Stimulated activated naive CD8-positive, alpha-beta T cell treated with anti-CD3 and anti-CD28 coated beads, Interleukin-15, amount 100 ng/mL, for 72 hours (primary cell): ENCODE measurements around the gene ATMIN.

ENCODE experiments used
- ATAC-seq: fragments of 150-1000 bp; cut with Tn5 transposase; 2 replicates; pipeline ENCODE4 v1.10.0; 2021; ENCODE audit warnings: mild to moderate bottlenecking, moderate library complexity
- DNase-seq, 2 donors: peaks; one replicate each; pipeline ENCODE4 v3.0.0; 2021 to 2022
- H3K27ac Mint-ChIP-seq, 2 donors: one replicate each; pipeline ENCODE4 v1.8.0; 2022; ENCODE audit warnings: mild to moderate bottlenecking in 2 of 2, mixed read lengths in 2 of 2, moderate library complexity in 2 of 2
- H3K27me3 Mint-ChIP-seq: one replicate; pipeline ENCODE4 v1.8.0; 2022; ENCODE audit warnings: mixed read lengths
- H3K4me1 Mint-ChIP-seq: one replicate; pipeline ENCODE4 v1.8.0; 2022; ENCODE audit warnings: mild to moderate bottlenecking, mixed read lengths
- H3K4me3 Mint-ChIP-seq, 2 donors: one replicate each; pipeline ENCODE4 v1.8.0; 2022; ENCODE audit warnings: mild to moderate bottlenecking in 2 of 2, mixed read lengths in 2 of 2, moderate library complexity in 1 of 2
- H3K9me3 Mint-ChIP-seq, 2 donors: one replicate each; pipeline ENCODE4 v1.8.0; 2022; ENCODE audit warnings: mixed read lengths in 2 of 2

The ATMIN gene

GRCh38 chr16:81001330-81001729 is 34.3 kb upstream of the ATMIN start:
- peaks cover 89% of the 10 kb centered on the region for H3K4me1 Mint-ChIP-seq
- H3K9me3 Mint-ChIP-seq: peaks cover 0 to 11% of the 10 kb centered on the region in 2 donors
- no peak overlapping the region for H3K4me3 Mint-ChIP-seq
- no peak overlapping the region for H3K27ac Mint-ChIP-seq
- DNase-seq (no peak), ATAC-seq (no peak)
- H3K27me3 Mint-ChIP-seq: no peaks in the 10 kb centered on the region

GRCh38 chr16:81003064-81003463 is 32.6 kb upstream of the ATMIN start:
- Mint-ChIP-seq H3K4me1 (peaks cover 77% of the 10 kb centered on the region), H3K4me3 (peak overlapping the region; percentile 96 to 97), H3K27ac (peak overlapping the region; percentile 19 to 89), H3K9me3 (peaks cover 0 to 11% of the 10 kb centered on the region in 2 donors), H3K27me3 (no peaks in the 10 kb centered on the region)
- ATAC-seq (no peak), DNase-seq (no peak)

DNA sequence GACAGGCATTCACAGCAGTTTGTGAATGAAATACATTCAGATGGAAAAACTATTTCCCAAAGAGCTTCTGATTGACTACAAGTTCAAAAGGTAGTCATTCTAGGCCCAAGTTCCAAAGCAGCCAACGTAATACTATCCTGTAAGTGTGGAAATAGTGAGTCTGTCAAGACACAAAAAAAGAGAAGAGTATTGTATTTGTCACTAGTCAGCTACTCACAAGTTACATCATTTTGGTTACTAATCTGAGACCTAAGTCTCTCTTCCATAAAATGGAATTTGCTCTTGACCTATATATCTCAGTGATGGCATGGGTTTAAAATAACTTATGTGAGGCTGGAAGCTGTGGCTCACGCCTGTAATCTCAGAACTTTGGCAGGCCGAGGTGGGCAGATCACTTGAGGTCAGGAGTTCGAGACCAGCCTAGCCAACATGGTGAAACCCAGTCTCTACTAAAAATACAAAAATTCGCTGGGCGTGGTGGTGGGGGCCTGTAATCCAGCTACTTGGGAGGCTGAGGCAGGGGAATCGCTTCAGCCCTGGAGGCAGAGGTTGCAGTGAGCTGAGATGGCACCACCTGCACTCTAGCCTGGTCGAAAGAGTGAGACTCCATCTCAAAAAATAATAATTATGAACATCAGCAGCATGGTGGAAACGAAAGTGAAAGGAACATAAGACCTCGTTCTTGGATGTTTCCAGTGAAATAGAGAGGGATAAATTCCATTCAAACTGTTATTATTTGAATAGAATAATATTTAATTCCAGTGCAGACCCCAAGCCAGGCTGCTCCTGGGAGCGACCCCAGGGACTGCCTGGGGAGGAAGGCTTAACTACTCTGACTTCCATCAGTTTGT is 31.8 kb upstream of the ATMIN start:
- Mint-ChIP-seq H3K27me3 (no peaks in the 10 kb centered on the region), H3K27ac (peak overlapping the region; percentile 89 to 91), H3K4me3 (peak overlapping the region; percentile 96 to 97), H3K9me3 (peaks cover 0 to 10% of the 10 kb centered on the region in 2 donors), H3K4me1 (peaks cover 78% of the 10 kb centered on the region)
- ATAC-seq: no peak
- no peak for DNase-seq

- DNase-seq: peak in 1 of 2 donors; percentile 25
- no peaks in the 10 kb centered on the region for H3K27me3 Mint-ChIP-seq
- H3K9me3 Mint-ChIP-seq: peaks cover 0 to under 1% of the 10 kb centered on the region in 2 donors
- peak overlapping the region; percentile 96 to 97 for H3K4me3 Mint-ChIP-seq
- H3K4me1 Mint-ChIP-seq: peaks cover 78% of the 10 kb centered on the region
- peak overlapping the region; percentile 68 to 89 for H3K27ac Mint-ChIP-seq
- ATAC-seq: no peak
These were observed 30.8 kb upstream of the ATMIN start for GRCh38 chr16:81004646-81005353.

- DNase-seq (no peak), ATAC-seq (no peak)
- Mint-ChIP-seq H3K27me3 (no peaks in the 10 kb centered on the region), H3K4me1 (peaks cover 72% of the 10 kb centered on the region), H3K27ac (peak overlapping the region; percentile 72 to 100), H3K9me3 (no peaks in the 10 kb centered on the region), H3K4me3 (peak overlapping the region; percentile 96 to 97)
These were observed 30.0 kb upstream of the ATMIN start for GRCh38 chr16:81005610-81006161.

- DNase-seq (peak in 1 of 2 donors; percentile 78), ATAC-seq (peak; percentile 61)
- H3K4me1 Mint-ChIP-seq: peaks cover 72% of the 10 kb centered on the region
- no peaks in the 10 kb centered on the region for H3K9me3 Mint-ChIP-seq
- no peaks in the 10 kb centered on the region for H3K27me3 Mint-ChIP-seq
- peak overlapping the region; percentile 72 to 100 for H3K27ac Mint-ChIP-seq
- peak overlapping the region; percentile 96 to 97 for H3K4me3 Mint-ChIP-seq
These were observed 29.3 kb upstream of the ATMIN start for GRCh38 chr16:81006211-81006812.

DNA sequence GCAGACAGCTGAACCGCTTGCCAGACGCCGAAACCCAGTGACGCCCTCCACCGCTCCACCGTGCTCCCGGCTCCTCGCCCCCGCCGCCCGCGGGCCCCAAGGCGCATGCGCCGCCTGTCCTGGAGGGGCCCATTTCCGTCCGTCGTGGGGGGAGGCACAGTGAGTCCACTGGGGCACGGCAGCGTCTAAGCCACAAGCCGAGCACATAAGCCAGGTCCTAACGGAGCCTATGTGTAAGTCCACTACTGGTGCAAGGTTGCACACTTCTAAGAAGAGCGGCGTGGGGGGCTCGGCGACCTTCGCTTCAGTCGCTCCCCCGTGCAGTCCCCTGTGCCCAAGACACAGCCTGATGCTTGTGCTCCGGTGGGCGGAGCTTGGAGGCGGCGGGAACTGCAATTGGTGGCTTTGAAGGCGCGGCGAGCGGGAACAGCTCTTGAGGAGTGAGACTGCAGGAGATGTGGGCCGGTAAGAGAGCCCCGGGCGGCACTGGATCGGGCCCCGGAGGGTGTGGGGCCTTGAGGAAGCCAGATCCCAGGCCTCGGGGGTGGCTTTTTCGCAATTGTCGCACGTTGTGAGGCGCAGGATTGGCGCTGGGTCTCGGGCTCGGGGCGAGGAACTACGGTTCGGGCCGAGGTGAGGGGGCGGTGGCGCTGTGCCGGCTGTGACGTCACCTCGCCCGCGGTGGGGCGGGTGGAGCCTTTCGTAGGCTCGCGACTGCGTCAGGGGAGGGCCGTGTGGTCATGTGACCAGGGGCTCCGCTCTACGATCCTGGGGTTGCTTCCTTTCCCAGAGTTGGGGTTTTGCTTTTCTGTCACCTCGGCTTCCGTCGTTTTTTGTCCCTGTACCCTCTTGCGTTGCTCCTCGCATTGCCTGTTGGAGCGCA is 28.6 kb upstream of the ATMIN start, which contains the start of the genes CENPN and CMC2:
TSS of gene CENPN (plus strand) at position 402 of the 883 bp plus-strand sequence. CDS start 4,726 bp downstream, outside the sequence.
TSS of gene CMC2 (minus strand) at position 73 of the 883 bp plus-strand sequence. CDS start 9,491 bp downstream, outside the sequence.
- Mint-ChIP-seq H3K4me1 (peaks cover 65% of the 10 kb centered on the region), H3K4me3 (peak within 1 kb of the TSS; percentile 96 to 97), H3K27me3 (no peaks in the 10 kb centered on the region), H3K27ac (peak within 1 kb of the TSS; percentile 100), H3K9me3 (no peaks in the 10 kb centered on the region)
- ATAC-seq (peak; percentile 91), DNase-seq (peak; percentile 97 to 98)

- H3K9me3 Mint-ChIP-seq: no peaks in the 10 kb centered on the region
These were observed 27.2 kb upstream of the ATMIN start for GRCh38 chr16:81008505-81008789.

DNA sequence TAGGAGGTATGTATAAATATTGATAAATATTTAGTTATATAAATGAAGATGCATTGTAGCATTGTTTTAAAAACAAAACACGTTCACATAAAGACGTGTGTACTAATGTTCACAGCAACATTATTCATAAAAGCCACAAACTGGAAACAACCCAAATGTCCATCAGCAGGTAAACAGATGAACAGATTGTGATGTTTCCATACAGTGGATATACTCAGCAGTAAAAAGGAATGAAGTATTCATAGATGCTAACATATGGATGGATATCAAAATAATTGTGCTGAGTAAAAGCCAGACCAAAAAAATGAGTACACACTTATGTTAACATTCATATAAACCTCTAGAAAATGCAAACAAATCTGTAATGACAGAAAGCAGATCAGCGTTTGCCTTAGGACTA is 22.7 kb upstream of the ATMIN start:
- Mint-ChIP-seq H3K9me3 (no peaks in the 10 kb centered on the region), H3K27ac (no peak overlapping the region), H3K27me3 (no peaks in the 10 kb centered on the region), H3K4me3 (no peak overlapping the region), H3K4me1 (peaks cover 27% of the 10 kb centered on the region)
- DNase-seq: no peak
- no peak for ATAC-seq

More at GRCh38 chr16:81008505-81008789, 27.2 kb upstream of the ATMIN start:
- DNase-seq: no peak
- Mint-ChIP-seq H3K27ac (peak overlapping the region in 1 of 2 donors; percentile 54), H3K4me1 (peaks cover 52% of the 10 kb centered on the region), H3K27me3 (no peaks in the 10 kb centered on the region), H3K4me3 (peak overlapping the region; percentile 96 to 97)
- no peak for ATAC-seq

GRCh38 chr16:81014672-81015071 is 21.0 kb upstream of the ATMIN start:
- Mint-ChIP-seq H3K27ac (no peak overlapping the region), H3K27me3 (no peaks in the 10 kb centered on the region), H3K4me1 (peaks cover 10% of the 10 kb centered on the region), H3K9me3 (no peaks in the 10 kb centered on the region), H3K4me3 (no peak overlapping the region)
- no peak for ATAC-seq
- DNase-seq: no peak

GRCh38 chr16:81018496-81018895 is 17.1 kb upstream of the ATMIN start:
- H3K27ac Mint-ChIP-seq: no peak overlapping the region
- DNase-seq (no peak), ATAC-seq (no peak)
- H3K9me3 Mint-ChIP-seq: no peaks in the 10 kb centered on the region
- no peaks in the 10 kb centered on the region for H3K4me1 Mint-ChIP-seq
- H3K4me3 Mint-ChIP-seq: no peak overlapping the region
- H3K27me3 Mint-ChIP-seq: no peaks in the 10 kb centered on the region

DNA sequence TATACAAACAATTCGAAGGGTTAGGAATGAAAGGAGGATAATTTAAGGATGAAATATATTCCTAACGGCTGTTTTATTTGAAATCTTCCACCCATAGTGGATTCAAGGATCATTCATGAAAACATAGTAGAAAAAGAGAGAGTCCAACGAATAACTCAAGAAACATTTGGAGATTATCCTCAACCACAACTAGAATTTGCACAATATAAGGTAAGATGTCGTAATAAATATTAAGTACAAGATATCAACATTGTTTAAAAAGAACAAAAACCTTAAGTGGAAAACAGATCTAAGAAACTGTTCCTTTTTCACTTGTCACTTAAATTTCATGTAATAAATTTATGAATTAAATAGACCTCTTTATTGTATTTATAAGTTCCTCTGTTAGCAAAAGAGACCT is 9.2 kb upstream of the ATMIN start:
- H3K27ac Mint-ChIP-seq: no peak overlapping the region
- no peaks in the 10 kb centered on the region for H3K4me1 Mint-ChIP-seq
- H3K4me3 Mint-ChIP-seq: no peak overlapping the region
- peaks cover 0 to 5% of the 10 kb centered on the region in 2 donors for H3K9me3 Mint-ChIP-seq
- no peak for DNase-seq
- no peaks in the 10 kb centered on the region for H3K27me3 Mint-ChIP-seq
- no peak for ATAC-seq

DNA sequence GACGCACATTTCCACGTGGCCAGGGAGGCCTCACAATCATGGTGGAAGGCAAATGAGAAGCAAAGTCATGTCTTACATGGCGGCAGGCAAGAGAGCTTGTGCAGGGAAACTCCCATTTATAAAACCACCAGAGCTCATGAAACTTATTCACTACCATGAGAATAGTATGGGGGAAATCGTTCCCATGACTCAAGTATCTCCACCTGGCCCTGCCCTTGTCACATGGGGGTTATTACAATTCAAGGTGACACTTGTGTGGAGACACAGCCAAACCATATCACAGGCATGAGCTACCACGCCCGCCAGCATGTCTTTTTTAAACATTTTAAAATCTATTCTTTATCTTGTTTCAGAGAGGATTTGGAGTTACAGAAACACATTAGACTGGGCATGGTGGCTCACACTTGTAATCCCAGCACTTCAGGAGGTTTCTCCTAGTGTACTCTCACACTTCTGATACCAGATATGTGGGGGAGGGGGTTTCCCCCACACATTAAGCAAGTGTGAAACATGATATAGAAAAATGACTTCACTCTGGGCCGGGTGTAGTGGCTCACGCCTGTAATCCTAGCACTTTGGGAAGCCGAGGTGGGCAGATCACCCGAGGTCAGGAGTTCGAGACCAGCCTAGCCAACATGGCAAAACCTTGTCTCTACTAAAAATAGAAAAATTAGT is 5.6 kb upstream of the ATMIN start:
- ATAC-seq: peak; percentile 56

More for the DNA sequence above, 5.6 kb upstream of the ATMIN start:
- Mint-ChIP-seq H3K4me3 (no peak overlapping the region), H3K27me3 (no peaks in the 10 kb centered on the region), H3K27ac (no peak overlapping the region), H3K4me1 (no peaks in the 10 kb centered on the region), H3K9me3 (peaks cover 0 to 5% of the 10 kb centered on the region in 2 donors)
- no peak for DNase-seq
